Stimulated activated naive B cell treated with anti-CD40 and anti-IgM and Interleukin-4, amounts not matched to agents 10 μg/mL and 1 μg/mL and 100 μg/mL, for 72 hours (primary cell): ENCODE results near the gene ISCU.

Experiments used
- ATAC-seq, 2 donors: fragments of 150-1000 bp; cut with Tn5 transposase; replicated peaks; 2 replicates each; pipeline ENCODE4 v1.10.0; 2021; ENCODE audit warnings: moderate library complexity in 1 of 2
- DNase-seq: peaks from one replicate; pipeline ENCODE4 v3.0.0; 2021
- H3K27ac Mint-ChIP-seq: one replicate; pipeline ENCODE4 v1.8.0; 2022; ENCODE audit warnings: mild to moderate bottlenecking, mixed read lengths
- H3K27me3 Mint-ChIP-seq, 2 donors: one replicate each; pipeline ENCODE4 v1.8.0; 2022; ENCODE audit warnings: mixed read lengths in 2 of 2
- H3K36me3 Mint-ChIP-seq, 2 donors: one replicate each; pipeline ENCODE4 v1.8.0; 2022; ENCODE audit warnings: mixed read lengths in 2 of 2, mild to moderate bottlenecking in 1 of 2
- H3K4me1 Mint-ChIP-seq, 2 donors: one replicate each; pipeline ENCODE4 v1.8.0; 2022; ENCODE audit warnings: mixed read lengths in 2 of 2, mild to moderate bottlenecking in 1 of 2
- H3K4me3 Mint-ChIP-seq, 2 donors: one replicate each; pipeline ENCODE4 v1.8.0; 2022; ENCODE audit warnings: mild to moderate bottlenecking in 2 of 2, mixed read lengths in 2 of 2, moderate library complexity in 1 of 2
- H3K9me3 Mint-ChIP-seq, 2 donors: one replicate each; pipeline ENCODE4 v1.8.0; 2022; ENCODE audit warnings: mixed read lengths in 2 of 2, mild to moderate bottlenecking in 1 of 2

Gene ISCU

DNA sequence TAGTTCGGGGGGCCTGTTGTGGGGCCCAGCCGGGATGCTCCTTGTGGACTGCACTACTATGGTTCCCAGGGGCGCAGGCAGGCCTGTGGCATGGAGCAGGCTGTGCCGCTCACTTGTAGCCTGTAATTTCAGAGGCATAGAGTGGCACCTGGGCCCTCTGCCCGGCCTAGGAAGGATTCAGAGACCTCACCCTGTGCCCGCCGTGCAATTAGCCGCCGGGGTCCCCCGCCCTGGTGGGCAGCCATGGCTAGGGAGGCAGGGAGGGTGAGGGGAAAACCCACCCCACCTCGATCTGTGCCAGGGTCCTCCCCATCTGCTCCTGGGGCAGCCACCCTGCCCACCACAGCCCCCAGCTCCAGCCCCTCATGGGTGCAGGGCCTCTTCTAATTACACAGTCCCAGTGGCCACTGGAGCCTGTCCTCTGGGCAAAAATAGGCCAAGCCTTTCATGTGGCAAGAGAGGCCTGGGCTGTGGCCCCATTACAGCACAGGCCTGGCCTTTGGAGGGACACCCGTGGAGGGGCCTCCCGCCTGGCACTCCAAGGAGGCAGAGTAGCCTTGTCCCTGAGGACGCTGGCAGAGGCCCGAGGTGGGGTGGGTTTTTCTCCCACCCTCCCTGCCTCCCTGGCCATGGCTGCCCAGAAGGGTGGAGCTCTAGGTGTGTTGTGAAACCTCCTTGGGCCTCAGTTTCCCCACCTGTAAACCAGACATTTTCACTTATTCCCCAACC is 40.7 kb downstream of the ISCU start:
- ATAC-seq (no peak), DNase-seq (no peak)
- H3K4me3 Mint-ChIP-seq = no peak overlapping the region
- peaks cover 12 to 14% of the 10 kb centered on the region in 2 donors for H3K4me1 Mint-ChIP-seq
- peaks cover 8 to 20% of the 10 kb centered on the region in 2 donors for H3K27me3 Mint-ChIP-seq
- H3K27ac Mint-ChIP-seq = no peak overlapping the region
- peaks cover 0 to 3% of the 10 kb centered on the region in 2 donors for H3K9me3 Mint-ChIP-seq
- H3K36me3 Mint-ChIP-seq = no peaks in the 10 kb centered on the region

DNA sequence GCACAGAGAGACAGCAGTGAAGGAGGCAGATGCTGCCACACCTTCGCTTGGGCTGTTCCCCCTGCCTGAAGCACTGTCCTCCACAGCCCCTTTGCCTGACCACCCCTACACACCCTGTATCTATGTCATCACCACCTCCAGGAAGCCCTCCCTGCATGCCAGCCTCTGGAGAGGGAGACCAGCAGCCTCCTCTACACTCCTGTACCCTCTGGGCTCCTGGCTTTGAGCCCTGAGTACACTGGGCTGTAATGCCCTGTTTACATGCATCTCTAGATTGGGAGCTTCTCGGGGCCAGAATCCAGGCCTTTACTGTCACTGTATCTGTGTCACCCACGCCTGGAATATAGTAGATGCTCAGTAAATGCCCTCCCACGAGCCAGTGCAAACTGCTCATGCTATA is 41.3 kb downstream of the ISCU start:
- peaks cover 8 to 25% of the 10 kb centered on the region in 2 donors for H3K27me3 Mint-ChIP-seq
- no peak overlapping the region for H3K27ac Mint-ChIP-seq
- no peaks in the 10 kb centered on the region for H3K36me3 Mint-ChIP-seq
- no peak for DNase-seq
- H3K9me3 Mint-ChIP-seq = peaks cover 0 to 3% of the 10 kb centered on the region in 2 donors
- no peak for ATAC-seq
- H3K4me3 Mint-ChIP-seq = no peak overlapping the region
- peaks cover 12 to 13% of the 10 kb centered on the region in 2 donors for H3K4me1 Mint-ChIP-seq

GRCh38 chr12:108604208-108604941 is 42.0 kb downstream of the ISCU start:
- Mint-ChIP-seq H3K27me3 (peaks cover 8 to 27% of the 10 kb centered on the region in 2 donors), H3K4me3 (no peak overlapping the region), H3K27ac (no peak overlapping the region), H3K36me3 (no peaks in the 10 kb centered on the region), H3K4me1 (peaks cover 12 to 13% of the 10 kb centered on the region in 2 donors), H3K9me3 (peaks cover 0 to 3% of the 10 kb centered on the region in 2 donors)
- ATAC-seq (no peak), DNase-seq (no peak)

DNA sequence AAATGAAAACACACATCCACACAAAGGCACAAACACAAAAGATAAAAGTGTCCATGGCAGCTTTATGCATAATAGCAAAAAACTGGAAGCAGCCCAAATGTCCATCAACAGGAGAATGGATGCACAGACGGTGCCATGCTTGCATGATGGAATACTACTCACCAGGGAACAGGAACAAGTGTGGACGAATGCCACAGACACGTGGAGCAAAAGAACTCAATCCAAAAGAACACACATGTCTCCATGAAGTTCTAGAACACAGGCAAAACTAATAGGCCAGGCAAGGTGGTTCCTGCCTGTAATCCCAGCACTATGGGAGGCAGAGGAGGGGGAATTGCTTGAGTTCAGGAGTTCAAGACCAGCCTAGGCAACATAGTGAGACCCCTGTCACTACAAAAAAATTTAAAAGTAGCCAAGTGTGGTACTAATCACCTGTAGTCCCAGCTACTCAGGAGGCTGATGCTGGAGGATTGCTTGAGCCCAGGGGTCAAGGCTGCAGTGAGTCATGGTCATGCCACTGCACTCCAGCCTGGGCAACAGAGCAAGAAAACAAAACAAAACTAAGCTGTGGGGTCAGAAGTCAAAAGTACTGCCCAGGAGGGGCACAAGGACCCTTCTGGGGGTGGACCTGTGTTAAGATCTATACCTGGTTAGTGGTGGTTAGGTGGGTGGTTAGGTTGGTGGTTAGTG is 42.7 kb downstream of the ISCU start:
- H3K4me1 Mint-ChIP-seq = peaks cover 13 to 14% of the 10 kb centered on the region in 2 donors
- ATAC-seq = peak; percentile 43 to 50
- peaks cover 0 to 3% of the 10 kb centered on the region in 2 donors for H3K9me3 Mint-ChIP-seq
- H3K36me3 Mint-ChIP-seq = no peaks in the 10 kb centered on the region
- H3K27me3 Mint-ChIP-seq = peaks cover 8 to 27% of the 10 kb centered on the region in 2 donors
- H3K4me3 Mint-ChIP-seq = peak overlapping the region in 1 of 2 donors; percentile 18
- peak overlapping the region; percentile 44 for H3K27ac Mint-ChIP-seq
- DNase-seq = no peak

- Mint-ChIP-seq H3K4me1 (peaks cover 16 to 19% of the 10 kb centered on the region in 2 donors), H3K9me3 (peaks cover 0 to 3% of the 10 kb centered on the region in 2 donors), H3K4me3 (peak overlapping the region in 1 of 2 donors; percentile 10), H3K27ac (peak overlapping the region; percentile 44), H3K27me3 (peaks cover 8 to 27% of the 10 kb centered on the region in 2 donors), H3K36me3 (no peaks in the 10 kb centered on the region)
- no peak for ATAC-seq
- DNase-seq = no peak
These were observed 43.5 kb downstream of the ISCU start for GRCh38 chr12:108605690-108606406.

GRCh38 chr12:108606492-108606891 is 44.1 kb downstream of the ISCU start:
- no peak overlapping the region for H3K27ac Mint-ChIP-seq
- H3K4me1 Mint-ChIP-seq = peaks cover 16 to 19% of the 10 kb centered on the region in 2 donors
- H3K9me3 Mint-ChIP-seq = peaks cover 0 to 3% of the 10 kb centered on the region in 2 donors
- H3K36me3 Mint-ChIP-seq = no peaks in the 10 kb centered on the region
- DNase-seq = no peak
- ATAC-seq = no peak
- peaks cover 8 to 27% of the 10 kb centered on the region in 2 donors for H3K27me3 Mint-ChIP-seq
- no peak overlapping the region for H3K4me3 Mint-ChIP-seq

DNA sequence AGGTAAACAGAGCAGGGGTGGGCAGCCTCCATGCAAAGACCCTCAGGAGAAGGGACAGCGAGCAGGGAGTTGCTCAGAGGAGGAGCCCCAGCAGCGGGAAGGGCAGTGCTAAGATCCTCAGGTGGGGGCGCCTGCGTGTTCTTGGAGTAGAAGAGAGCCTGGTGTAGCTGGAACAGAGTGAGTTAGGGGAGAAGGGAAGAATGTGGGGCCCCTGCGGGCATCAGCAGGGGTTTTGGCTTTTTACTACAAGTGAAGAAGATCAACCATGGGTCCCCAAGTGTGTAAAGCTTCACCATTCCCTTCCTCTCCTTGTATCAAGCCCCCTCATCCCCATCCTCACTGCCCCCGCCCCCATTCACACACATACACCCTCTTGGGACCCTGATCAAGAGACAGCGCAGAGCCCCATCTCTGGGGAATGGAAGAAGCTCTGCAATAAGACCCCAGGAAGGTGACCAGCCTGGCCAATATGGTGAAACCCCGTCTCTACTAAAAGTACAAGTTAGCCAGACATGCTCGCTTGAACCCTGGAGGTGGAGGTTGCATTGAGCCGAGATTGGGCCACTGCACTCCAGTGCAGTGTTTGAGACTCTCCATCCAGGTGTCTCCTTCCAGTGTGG is 45.7 kb downstream of the ISCU start:
- Mint-ChIP-seq H3K4me1 (peaks cover 27 to 35% of the 10 kb centered on the region in 2 donors), H3K36me3 (no peaks in the 10 kb centered on the region), H3K9me3 (peaks cover 0 to 3% of the 10 kb centered on the region in 2 donors), H3K27me3 (peaks cover 8 to 27% of the 10 kb centered on the region in 2 donors), H3K27ac (peak overlapping the region; percentile 42), H3K4me3 (no peak overlapping the region)
- no peak for DNase-seq
- ATAC-seq = no peak

DNA sequence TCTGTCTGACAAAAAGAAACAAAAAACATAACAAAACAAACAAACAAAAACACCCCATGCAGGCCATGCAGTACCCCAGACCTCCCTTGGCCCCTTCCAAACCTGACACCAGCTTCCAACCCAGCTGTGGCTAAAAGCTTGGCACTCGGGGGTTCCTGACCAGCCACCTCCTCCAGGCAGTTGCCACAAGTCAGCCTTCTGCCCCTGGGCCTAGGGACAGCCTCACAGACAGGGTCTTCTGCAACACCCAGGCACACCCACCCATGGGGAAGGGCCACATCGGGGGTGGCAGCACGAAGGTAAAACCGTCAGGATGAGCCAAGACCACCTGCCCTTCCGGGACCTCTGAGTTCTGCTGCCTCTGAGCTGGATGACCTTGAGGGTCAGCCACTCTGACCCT is 46.2 kb downstream of the ISCU start:
- Mint-ChIP-seq H3K4me1 (peaks cover 32 to 41% of the 10 kb centered on the region in 2 donors), H3K27me3 (peaks cover 8 to 27% of the 10 kb centered on the region in 2 donors), H3K9me3 (peaks cover 0 to 3% of the 10 kb centered on the region in 2 donors), H3K27ac (peak overlapping the region; percentile 42), H3K4me3 (no peak overlapping the region), H3K36me3 (no peaks in the 10 kb centered on the region)
- ATAC-seq = no peak
- no peak for DNase-seq

DNA sequence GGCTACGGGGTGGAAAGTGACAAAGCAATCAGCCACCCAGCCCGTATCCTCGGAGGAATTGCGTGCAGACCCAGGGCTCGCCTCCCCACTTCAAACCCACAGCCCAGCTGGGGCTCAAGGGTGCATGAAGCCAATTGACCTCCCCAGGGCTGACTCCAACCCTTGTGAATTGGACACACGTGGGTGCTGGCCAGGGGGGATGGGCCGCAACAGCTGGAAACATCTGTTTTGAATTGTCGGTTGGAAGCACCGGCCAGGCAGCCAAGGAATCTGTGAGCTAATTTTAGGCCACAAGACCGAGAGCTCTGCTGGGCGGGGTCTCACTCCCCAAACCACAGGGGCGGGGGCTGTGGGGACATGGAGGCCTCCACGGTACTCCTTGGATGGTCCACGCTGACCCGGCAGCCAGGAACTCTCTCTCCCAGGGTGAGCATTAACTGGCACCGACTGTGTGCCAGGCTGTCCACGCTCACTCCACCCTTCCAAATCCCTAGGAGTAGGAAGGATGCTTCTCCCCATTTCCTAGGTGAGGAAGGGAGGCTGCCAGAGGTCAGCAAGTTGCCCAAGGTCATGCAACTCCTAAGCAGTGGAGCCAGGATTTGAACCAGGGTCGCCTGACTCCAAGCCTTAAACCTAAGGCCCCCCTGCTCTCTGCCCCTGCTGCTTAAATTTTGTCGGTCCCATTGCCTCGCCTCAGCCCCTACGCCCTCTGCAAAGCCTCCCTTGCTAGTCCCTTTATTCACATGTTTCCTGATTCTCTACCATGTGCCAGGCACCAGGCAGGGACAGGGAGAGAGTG is 47.3 kb downstream of the ISCU start:
- Mint-ChIP-seq H3K9me3 (peaks cover 0 to 3% of the 10 kb centered on the region in 2 donors), H3K27me3 (peaks cover 8 to 26% of the 10 kb centered on the region in 2 donors), H3K4me1 (peaks cover 41 to 44% of the 10 kb centered on the region in 2 donors), H3K36me3 (no peaks in the 10 kb centered on the region), H3K4me3 (no peak overlapping the region), H3K27ac (peak overlapping the region; percentile 47)
- peak; percentile 46 for DNase-seq
- ATAC-seq = peak; percentile 72 to 78

- peak overlapping the region; percentile 47 for H3K27ac Mint-ChIP-seq
- H3K9me3 Mint-ChIP-seq = peaks cover 0 to 2% of the 10 kb centered on the region in 2 donors
- H3K4me3 Mint-ChIP-seq = no peak overlapping the region
- H3K4me1 Mint-ChIP-seq = peaks cover 38 to 40% of the 10 kb centered on the region in 2 donors
- ATAC-seq (no peak), DNase-seq (no peak)
- no peaks in the 10 kb centered on the region for H3K36me3 Mint-ChIP-seq
- peaks cover 6 to 20% of the 10 kb centered on the region in 2 donors for H3K27me3 Mint-ChIP-seq
These were observed 48.0 kb downstream of the ISCU start for GRCh38 chr12:108610336-108610815.

DNA sequence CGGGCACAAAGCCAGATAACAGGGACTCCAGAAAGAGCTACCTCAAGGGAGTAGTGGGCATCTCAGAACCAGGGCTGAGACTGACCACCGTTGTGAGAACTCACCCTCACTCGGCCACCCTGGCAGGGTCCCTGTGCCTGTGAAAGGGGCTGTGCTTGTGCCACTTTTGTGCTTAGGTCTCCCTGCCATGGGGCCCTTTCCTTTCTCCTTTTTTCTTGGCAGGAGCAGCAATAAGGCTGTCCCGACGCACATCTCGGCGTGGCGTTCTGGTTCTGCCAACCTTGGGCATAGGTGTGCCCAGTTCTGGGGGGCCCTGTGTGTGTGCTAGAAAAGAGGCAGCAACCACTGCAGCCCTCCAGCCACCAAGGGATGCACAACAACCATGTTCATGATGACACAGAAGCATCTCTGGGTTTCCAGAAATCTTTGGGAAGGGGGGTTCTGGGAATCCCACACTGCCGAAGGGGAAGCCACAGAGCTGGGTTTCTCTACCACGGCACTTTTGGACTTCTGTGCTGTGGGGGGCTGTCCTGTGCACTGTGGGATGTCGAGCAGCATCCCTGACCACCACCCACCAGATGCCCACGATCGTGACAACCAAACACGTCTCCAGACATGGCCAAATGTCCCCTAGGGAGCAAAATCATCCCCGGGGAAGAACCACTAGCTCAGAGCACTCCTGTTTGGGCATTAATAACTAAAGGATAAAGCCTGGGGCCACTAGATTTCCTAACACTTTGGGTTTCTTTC is 48.6 kb downstream of the ISCU start:
- no peak for DNase-seq
- peaks cover 31 to 34% of the 10 kb centered on the region in 2 donors for H3K4me1 Mint-ChIP-seq
- peak overlapping the region; percentile 79 for H3K27ac Mint-ChIP-seq

GRCh38 chr12:108611884-108612415 is 49.6 kb downstream of the ISCU start:
- peaks cover 4 to 5% of the 10 kb centered on the region in 2 donors for H3K9me3 Mint-ChIP-seq
- DNase-seq (no peak), ATAC-seq (peak; percentile 37 to 49)
- peaks cover 7 to 8% of the 10 kb centered on the region in 2 donors for H3K36me3 Mint-ChIP-seq
- H3K4me3 Mint-ChIP-seq = no peak overlapping the region
- peaks cover 0 to 14% of the 10 kb centered on the region in 2 donors for H3K27me3 Mint-ChIP-seq
- H3K27ac Mint-ChIP-seq = peak overlapping the region; percentile 59
- H3K4me1 Mint-ChIP-seq = peaks cover 40 to 43% of the 10 kb centered on the region in 2 donors

More for the DNA sequence above, 48.6 kb downstream of the ISCU start:
- ATAC-seq = no peak
- Mint-ChIP-seq H3K9me3 (peaks cover 0 to under 1% of the 10 kb centered on the region in 2 donors), H3K27me3 (peaks cover 0 to 14% of the 10 kb centered on the region in 2 donors), H3K4me3 (no peak overlapping the region), H3K36me3 (peaks cover under 1 to 2% of the 10 kb centered on the region in 2 donors)
